DMS53 treated with DMSO at 0.1 percent for 48 hours (cell line): ENCODE measurements around the gene ZFP36L1.

Experiments used
- DNase-seq: peaks from one replicate; lab custom pipeline; 2025; ENCODE audit not compliant: unreplicated experiment; lab: John Stamatoyannopoulos, UW

The ZFP36L1 gene

GRCh38 chr14:68792979-68793733 lies at the start of gene ZFP36L1:
Gene ZFP36L1, minus strand, starts transcription at chr14:68793067. Its CDS starts 129 bp downstream, at chr14:68792938.
- DNase-seq: peak; percentile 19

- no peak for DNase-seq
These were observed 49.4 kb upstream of the ZFP36L1 start for GRCh38 chr14:68842298-68842697.

GRCh38 chr14:68841016-68841809 lies 48.3 kb upstream of the ZFP36L1 start:
- DNase-seq: no peak

GRCh38 chr14:68840454-68840853 lies 47.6 kb upstream of the ZFP36L1 start:
- DNase-seq: no peak

GRCh38 chr14:68836082-68836481 lies 43.2 kb upstream of the ZFP36L1 start:
- no peak for DNase-seq

- no peak for DNase-seq
These were observed 41.9 kb upstream of the ZFP36L1 start for GRCh38 chr14:68834816-68835215.

- DNase-seq: no peak
These were observed 35.8 kb upstream of the ZFP36L1 start for GRCh38 chr14:68828698-68829097.

- no peak for DNase-seq
These were observed 32.9 kb upstream of the ZFP36L1 start for GRCh38 chr14:68825729-68826128.

GRCh38 chr14:68824517-68825347 lies 31.9 kb upstream of the ZFP36L1 start:
- peak; percentile 58 for DNase-seq

GRCh38 chr14:68824207-68824516 lies 31.3 kb upstream of the ZFP36L1 start:
- no peak for DNase-seq

GRCh38 chr14:68823434-68824206 lies 30.8 kb upstream of the ZFP36L1 start:
- no peak for DNase-seq

- DNase-seq: no peak
These were observed 30.1 kb upstream of the ZFP36L1 start for GRCh38 chr14:68822926-68823325.

GRCh38 chr14:68822132-68822651 lies 29.3 kb upstream of the ZFP36L1 start:
- DNase-seq: no peak

GRCh38 chr14:68820999-68821683 lies 28.3 kb upstream of the ZFP36L1 start:
- no peak for DNase-seq

GRCh38 chr14:68820536-68820935 lies 27.7 kb upstream of the ZFP36L1 start:
- DNase-seq: no peak

- no peak for DNase-seq
These were observed 27.3 kb upstream of the ZFP36L1 start for GRCh38 chr14:68820119-68820518.

- no peak for DNase-seq
These were observed 26.4 kb upstream of the ZFP36L1 start for GRCh38 chr14:68819260-68819691.

GRCh38 chr14:68817506-68818212 lies 24.8 kb upstream of the ZFP36L1 start:
- no peak for DNase-seq

GRCh38 chr14:68816943-68817430 lies 24.1 kb upstream of the ZFP36L1 start:
- no peak for DNase-seq
